ENCODE results near the gene BRD2. TPM values are rescaled to one million over a fixed set of nuclear protein-coding genes. Genes with fewer than 3 reads are reported as not detected.
A peak's percentile ranks its signal among the peaks of the same experiment; 100 is the strongest.

The BRD2 gene
- total RNA-seq, 1 donor from 2014 or later, result 306 TPM

GRCh38 chr6:32970413-32971241 is 2.2 kb downstream of the BRD2 start:
- no peaks in the 10 kb centered on the region for H3K27me3 Mint-ChIP-seq (ENCODE audit: low read depth)
- DNase-seq (ENCODE audit: low spot score), result peak; percentile 71
- peaks cover 57% of the 10 kb centered on the region for H3K36me3 Mint-ChIP-seq (ENCODE audit: low read depth)
- H3K27ac Mint-ChIP-seq, result peak overlapping the region; percentile 98
- peak overlapping the region; percentile 94 for H3K4me3 Mint-ChIP-seq (ENCODE audit: low read depth)
- intact Hi-C loops (cut with micrococcal nuclease), result loop anchor here (2.0 to 5.0 kb wide), 8 partner anchors 76 to 793 kb away; partner anchors contain the start of genes AGPAT1, PHF1, PSMB8 and RNF5
- no peaks in the 10 kb centered on the region for H3K9me3 Mint-ChIP-seq
- peaks cover 24% of the 10 kb centered on the region for H3K4me1 Mint-ChIP-seq (ENCODE audit: low read depth)

GRCh38 chr6:32971242-32971580 is 2.8 kb downstream of the BRD2 start:
- peaks cover 63% of the 10 kb centered on the region for H3K36me3 Mint-ChIP-seq (ENCODE audit: low read depth)
- H3K4me3 Mint-ChIP-seq (ENCODE audit: low read depth), result peak overlapping the region; percentile 94
- peaks cover 26% of the 10 kb centered on the region for H3K4me1 Mint-ChIP-seq (ENCODE audit: low read depth)
- no peaks in the 10 kb centered on the region for H3K27me3 Mint-ChIP-seq (ENCODE audit: low read depth)
- no peak for DNase-seq (ENCODE audit: low spot score)
- intact Hi-C loops (cut with micrococcal nuclease), result loop anchor here (2.0 to 5.0 kb wide), 8 partner anchors 76 to 794 kb away; partner anchors contain the start of genes AGPAT1, PHF1, PSMB8 and RNF5
- no peaks in the 10 kb centered on the region for H3K9me3 Mint-ChIP-seq
- H3K27ac Mint-ChIP-seq, result peak overlapping the region; percentile 98

GRCh38 chr6:32971581-32972352 is 3.4 kb downstream of the BRD2 start:
- Mint-ChIP-seq H3K4me1 (ENCODE audit: low read depth) (peaks cover 28% of the 10 kb centered on the region), H3K27me3 (ENCODE audit: low read depth) (no peaks in the 10 kb centered on the region), H3K27ac (peak overlapping the region; percentile 98), H3K4me3 (ENCODE audit: low read depth) (peak overlapping the region; percentile 94), H3K36me3 (ENCODE audit: low read depth) (peaks cover 68% of the 10 kb centered on the region), H3K9me3 (no peaks in the 10 kb centered on the region)
- DNase-seq (ENCODE audit: low spot score), result peak; percentile 99
- intact Hi-C loops (cut with micrococcal nuclease), result loop anchor here (1.0 to 5.0 kb wide), 9 partner anchors 77 to 794 kb away; partner anchors contain the start of genes AGPAT1, PHF1, PSMB8 and RNF5

- peaks cover 29% of the 10 kb centered on the region for H3K4me1 Mint-ChIP-seq (ENCODE audit: low read depth)
- H3K9me3 Mint-ChIP-seq, result no peaks in the 10 kb centered on the region
- no peaks in the 10 kb centered on the region for H3K27me3 Mint-ChIP-seq (ENCODE audit: low read depth)
- H3K27ac Mint-ChIP-seq, result peak overlapping the region; percentile 75
- peaks cover 76% of the 10 kb centered on the region for H3K36me3 Mint-ChIP-seq (ENCODE audit: low read depth)
- DNase-seq (ENCODE audit: low spot score), result no peak
- intact Hi-C loops (cut with micrococcal nuclease), result loop anchor here (1.0 to 5.0 kb wide), 4 partner anchors 277 to 795 kb away; partner anchors contain the start of genes AGPAT1, RNF5 and TAPBP
- H3K4me3 Mint-ChIP-seq (ENCODE audit: low read depth), result peak overlapping the region; percentile 94
These were observed 4.2 kb downstream of the BRD2 start for GRCh38 chr6:32972353-32973143.

- DNase-seq (ENCODE audit: low spot score), result no peak
- Mint-ChIP-seq H3K27ac (peak overlapping the region; percentile 75), H3K36me3 (ENCODE audit: low read depth) (peaks cover 84% of the 10 kb centered on the region), H3K27me3 (ENCODE audit: low read depth) (no peaks in the 10 kb centered on the region), H3K9me3 (no peaks in the 10 kb centered on the region), H3K4me1 (ENCODE audit: low read depth) (peaks cover 29% of the 10 kb centered on the region), H3K4me3 (ENCODE audit: low read depth) (peak overlapping the region; percentile 94)
- intact Hi-C loops (cut with micrococcal nuclease), result loop anchor here (5.0 kb wide), 3 partner anchors 339 to 796 kb away; partner anchors contain the start of genes AGPAT1, RNF5 and TAPBP
These were observed 5.0 kb downstream of the BRD2 start for GRCh38 chr6:32973144-32974015.

GRCh38 chr6:32974016-32974333 is 5.6 kb downstream of the BRD2 start:
- intact Hi-C loops (cut with micrococcal nuclease), result loop anchor here (5.0 kb wide), 3 partner anchors 338 to 797 kb away; partner anchors contain the start of genes AGPAT1, RNF5 and TAPBP
- peak overlapping the region; percentile 94 for H3K4me3 Mint-ChIP-seq (ENCODE audit: low read depth)
- H3K27ac Mint-ChIP-seq, result peak overlapping the region; percentile 75

GRCh38 chr6:32974541-32975308 is 6.3 kb downstream of the BRD2 start:
- intact Hi-C loops (cut with micrococcal nuclease), result loop anchor here (5.0 kb wide), 3 partner anchors 338 to 797 kb away; partner anchors contain the start of genes AGPAT1, RNF5 and TAPBP
- no peaks in the 10 kb centered on the region for H3K9me3 Mint-ChIP-seq
- H3K4me3 Mint-ChIP-seq (ENCODE audit: low read depth), result peak overlapping the region; percentile 94
- no peak for DNase-seq (ENCODE audit: low spot score)
- H3K4me1 Mint-ChIP-seq (ENCODE audit: low read depth), result peaks cover 32% of the 10 kb centered on the region
- peak overlapping the region; percentile 18 for H3K27ac Mint-ChIP-seq
- peaks cover 94% of the 10 kb centered on the region for H3K36me3 Mint-ChIP-seq (ENCODE audit: low read depth)
- no peaks in the 10 kb centered on the region for H3K27me3 Mint-ChIP-seq (ENCODE audit: low read depth)

More at GRCh38 chr6:32974016-32974333, 5.6 kb downstream of the BRD2 start:
- no peak for DNase-seq (ENCODE audit: low spot score)
- H3K9me3 Mint-ChIP-seq, result no peaks in the 10 kb centered on the region
- peaks cover 29% of the 10 kb centered on the region for H3K4me1 Mint-ChIP-seq (ENCODE audit: low read depth)
- H3K27me3 Mint-ChIP-seq (ENCODE audit: low read depth), result no peaks in the 10 kb centered on the region
- H3K36me3 Mint-ChIP-seq (ENCODE audit: low read depth), result peaks cover 90% of the 10 kb centered on the region

GRCh38 chr6:32975886-32976285 is 7.5 kb downstream of the BRD2 start:
- peaks cover 32% of the 10 kb centered on the region for H3K4me1 Mint-ChIP-seq (ENCODE audit: low read depth)
- intact Hi-C loops (cut with micrococcal nuclease), result no loop called here
- no peaks in the 10 kb centered on the region for H3K27me3 Mint-ChIP-seq (ENCODE audit: low read depth)
- H3K27ac Mint-ChIP-seq, result peak overlapping the region; percentile 3
- peak overlapping the region; percentile 94 for H3K4me3 Mint-ChIP-seq (ENCODE audit: low read depth)
- no peaks in the 10 kb centered on the region for H3K9me3 Mint-ChIP-seq
- no peak for DNase-seq (ENCODE audit: low spot score)
- H3K36me3 Mint-ChIP-seq (ENCODE audit: low read depth), result peaks cover 97% of the 10 kb centered on the region

- H3K4me1 Mint-ChIP-seq (ENCODE audit: low read depth), result peaks cover 32% of the 10 kb centered on the region
- DNase-seq (ENCODE audit: low spot score), result no peak
- H3K27me3 Mint-ChIP-seq (ENCODE audit: low read depth), result no peaks in the 10 kb centered on the region
- intact Hi-C loops (cut with micrococcal nuclease), result no loop called here
- no peaks in the 10 kb centered on the region for H3K9me3 Mint-ChIP-seq
- peak overlapping the region; percentile 7 for H3K27ac Mint-ChIP-seq
- H3K4me3 Mint-ChIP-seq (ENCODE audit: low read depth), result peak overlapping the region; percentile 94
- H3K36me3 Mint-ChIP-seq (ENCODE audit: low read depth), result peaks cover 96% of the 10 kb centered on the region
These were observed 8.1 kb downstream of the BRD2 start for GRCh38 chr6:32976334-32977069.

GRCh38 chr6:32977272-32977952 is 9.0 kb downstream of the BRD2 start:
- peaks cover 97% of the 10 kb centered on the region for H3K36me3 Mint-ChIP-seq (ENCODE audit: low read depth)
- H3K27me3 Mint-ChIP-seq (ENCODE audit: low read depth), result no peaks in the 10 kb centered on the region
- no peak overlapping the region for H3K4me3 Mint-ChIP-seq (ENCODE audit: low read depth)
- intact Hi-C loops (cut with micrococcal nuclease), result no loop called here
- no peak for DNase-seq (ENCODE audit: low spot score)
- no peaks in the 10 kb centered on the region for H3K9me3 Mint-ChIP-seq
- peak overlapping the region; percentile 13 for H3K27ac Mint-ChIP-seq
- peaks cover 32% of the 10 kb centered on the region for H3K4me1 Mint-ChIP-seq (ENCODE audit: low read depth)
